Activated naive CD4-positive, alpha-beta T cell treated with anti-CD3 and anti-CD28 coated beads, Interleukin-2, amount 10 ng/mL, durations not matched to agents 7 days and 5 days (primary cell): ENCODE results near the gene THUMPD2.
"Not testable (repeated sequence)": the region's sequence is repeated elsewhere in the genome, so short reads cannot be mapped to it uniquely, and the experiment has no call there.

Experiments
- CTCF ChIA-PET: fragments of 350-600 bp; sonication (Branson Sonifier 250); formaldehyde crosslinking; loops from one replicate; lab custom pipeline; 2021; ENCODE audit warnings: antibody characterized with exemption; lab: Charles Lee
- DNase-seq: peaks from one replicate; pipeline ENCODE4 v3.0.0-alpha.2; 2020
- H3K27ac Mint-ChIP-seq: one replicate; pipeline ENCODE4 v1.8.0; 2021; ENCODE audit warnings: mild to moderate bottlenecking, moderate library complexity, mixed read lengths
- H3K27me3 Mint-ChIP-seq: one replicate; pipeline ENCODE4 v1.8.0; 2021; ENCODE audit warnings: mild to moderate bottlenecking, mixed read lengths
- H3K36me3 Mint-ChIP-seq: one replicate; pipeline ENCODE4 v1.8.0; 2021; ENCODE audit warnings: mixed read lengths
- H3K4me1 Mint-ChIP-seq: one replicate; pipeline ENCODE4 v1.8.0; 2021; ENCODE audit warnings: mixed read lengths
- H3K4me3 Mint-ChIP-seq: one replicate; pipeline ENCODE4 v1.8.0; 2021; ENCODE audit warnings: mild to moderate bottlenecking, moderate library complexity, mixed read lengths
- H3K9me3 Mint-ChIP-seq: one replicate; pipeline ENCODE4 v1.8.0; 2021; ENCODE audit warnings: mixed read lengths

THUMPD2 gene

DNA sequence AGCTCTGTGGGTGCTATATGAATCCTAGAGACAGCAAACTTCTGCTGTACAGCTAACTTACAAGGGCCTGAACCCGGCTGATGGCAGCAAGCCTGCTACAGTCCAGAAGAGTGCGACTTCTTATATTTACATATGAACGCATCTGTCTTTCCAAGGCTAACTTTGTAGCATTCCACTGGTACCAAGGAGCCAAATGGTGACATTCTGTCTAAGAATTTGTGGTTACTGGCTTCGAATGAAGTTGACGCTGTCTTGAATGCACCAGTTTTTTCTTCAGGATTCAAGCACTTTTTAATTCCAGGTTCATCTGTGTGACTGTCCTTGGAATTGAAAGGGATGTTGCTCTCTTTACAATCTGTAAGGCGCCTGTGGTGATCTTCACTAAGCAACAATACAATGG is 42.4 kb downstream of the THUMPD2 start:
- no peak overlapping the region for H3K27ac Mint-ChIP-seq
- DNase-seq, result no peak
- H3K27me3 Mint-ChIP-seq, result no peaks in the 10 kb centered on the region
- H3K4me1 Mint-ChIP-seq, result no peaks in the 10 kb centered on the region
- H3K4me3 Mint-ChIP-seq, result no peak overlapping the region
- H3K36me3 Mint-ChIP-seq, result peaks cover 50% of the 10 kb centered on the region
- H3K9me3 Mint-ChIP-seq, result no peaks in the 10 kb centered on the region
- CTCF ChIA-PET, result no interaction called here

DNA sequence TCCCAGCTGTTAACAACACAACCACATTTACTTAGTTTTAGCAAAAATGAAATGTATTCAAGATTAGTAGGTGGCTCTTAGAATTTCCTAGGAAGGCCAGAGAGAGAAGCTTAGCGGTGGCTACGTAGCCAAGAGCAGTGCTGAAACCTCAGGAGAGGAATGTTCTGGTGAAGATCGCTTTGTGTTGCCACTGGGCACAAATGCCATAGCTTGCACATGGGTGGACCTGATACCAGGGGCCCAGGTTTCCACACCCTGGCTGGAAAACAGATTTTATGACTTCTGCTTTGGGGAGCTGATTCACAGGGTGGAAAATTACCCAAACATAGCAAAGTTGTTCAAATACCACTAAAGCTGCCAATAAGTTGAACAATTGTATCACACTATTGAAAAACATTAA is 43.4 kb downstream of the THUMPD2 start:
- CTCF ChIA-PET, result no interaction called here
- peaks cover 46% of the 10 kb centered on the region for H3K36me3 Mint-ChIP-seq
- H3K27me3 Mint-ChIP-seq, result no peaks in the 10 kb centered on the region
- no peak overlapping the region for H3K27ac Mint-ChIP-seq
- H3K4me3 Mint-ChIP-seq, result no peak overlapping the region
- no peak for DNase-seq
- no peaks in the 10 kb centered on the region for H3K4me1 Mint-ChIP-seq
- H3K9me3 Mint-ChIP-seq, result no peaks in the 10 kb centered on the region

DNA sequence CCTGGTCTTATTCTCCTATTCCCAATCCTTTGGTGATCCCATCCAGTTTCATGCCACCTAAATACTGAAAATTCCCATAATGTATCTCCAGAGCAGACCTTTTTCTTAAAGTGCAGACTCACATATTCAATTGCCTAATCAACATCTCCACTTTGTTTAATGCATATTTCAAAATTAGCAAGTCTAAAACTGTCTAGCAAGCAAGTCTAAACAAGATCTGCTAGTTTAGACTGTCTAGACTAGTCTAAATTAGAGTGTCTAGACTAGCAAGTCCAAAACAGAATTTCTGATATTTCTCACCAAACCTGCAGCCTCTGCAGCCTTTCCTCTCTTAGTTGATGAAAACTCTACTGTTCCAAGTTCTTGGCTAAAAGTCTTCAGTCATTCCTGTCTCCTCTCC is 44.6 kb downstream of the THUMPD2 start:
- no peak overlapping the region for H3K4me3 Mint-ChIP-seq
- H3K36me3 Mint-ChIP-seq, result peaks cover 43% of the 10 kb centered on the region
- H3K4me1 Mint-ChIP-seq, result no peaks in the 10 kb centered on the region
- H3K27ac Mint-ChIP-seq, result no peak overlapping the region
- no peaks in the 10 kb centered on the region for H3K27me3 Mint-ChIP-seq
- CTCF ChIA-PET, result interaction anchor here (0.7 kb wide), 1 partner anchor 336 kb away, joined by 3 read pairs; no protein-coding TSS in a partner anchor
- no peaks in the 10 kb centered on the region for H3K9me3 Mint-ChIP-seq
- DNase-seq, result no peak

DNA sequence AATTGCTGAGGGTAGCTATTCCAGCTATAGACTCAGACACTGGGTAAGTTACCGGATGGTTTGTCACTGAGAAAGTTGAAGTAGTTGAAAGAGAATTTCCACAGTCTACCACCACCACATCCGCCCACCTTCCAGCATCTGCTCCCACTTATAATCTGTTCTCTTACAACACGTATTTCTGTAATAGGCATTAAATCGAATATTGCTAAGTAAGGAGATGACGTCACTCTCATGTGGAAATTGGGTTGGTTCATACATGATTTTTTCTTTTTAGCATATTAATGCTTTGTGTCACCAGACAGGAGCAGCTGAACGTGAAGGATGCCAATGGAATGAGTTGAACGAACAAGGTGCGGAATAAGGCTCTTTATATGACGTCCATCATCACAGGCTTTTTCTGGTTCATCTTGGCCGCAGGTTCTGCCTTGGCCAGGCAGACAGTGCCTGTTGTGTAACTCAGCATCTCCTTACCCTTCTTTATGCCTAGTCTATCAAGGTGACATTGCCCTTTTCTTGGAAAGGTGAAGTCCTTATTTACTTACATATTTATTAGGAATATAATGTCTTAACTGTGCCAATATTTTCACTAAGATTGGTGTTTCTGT is 45.9 kb downstream of the THUMPD2 start:
- no peaks in the 10 kb centered on the region for H3K9me3 Mint-ChIP-seq
- no peak for DNase-seq
- peaks cover 37% of the 10 kb centered on the region for H3K36me3 Mint-ChIP-seq
- CTCF ChIA-PET, result interaction anchor here (0.6 to 1.6 kb wide), 4 partner anchors 11 to 786 kb away, joined by 3 to 4 read pairs (median 4); no protein-coding TSS in a partner anchor
- no peak overlapping the region for H3K4me3 Mint-ChIP-seq
- H3K4me1 Mint-ChIP-seq, result peaks cover 5% of the 10 kb centered on the region
- H3K27me3 Mint-ChIP-seq, result no peaks in the 10 kb centered on the region
- H3K27ac Mint-ChIP-seq, result no peak overlapping the region

DNA sequence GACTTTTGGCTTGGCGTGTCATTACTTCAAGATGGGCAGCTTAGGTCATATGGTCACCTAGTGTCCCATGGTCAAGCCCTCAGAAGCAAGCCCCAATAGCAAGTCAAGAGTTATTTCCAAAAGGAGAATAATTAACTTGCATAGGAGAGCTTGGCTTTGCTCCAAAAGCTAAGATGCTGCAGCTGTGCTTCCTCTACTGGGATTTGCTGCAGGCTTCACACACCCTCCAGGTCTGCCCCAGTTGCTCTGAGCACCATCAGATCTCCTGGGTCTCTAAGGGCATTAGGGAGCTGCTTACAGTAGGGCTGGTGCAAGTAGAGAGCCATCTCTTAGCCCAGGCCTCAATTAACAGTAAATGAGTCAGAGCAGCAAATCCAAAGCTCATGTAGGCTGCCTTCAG is 46.6 kb downstream of the THUMPD2 start:
- H3K9me3 Mint-ChIP-seq, result no peaks in the 10 kb centered on the region
- CTCF ChIA-PET, result interaction anchor here (0.6 to 1.6 kb wide), 3 partner anchors 18 to 785 kb away, joined by 3 to 4 read pairs (median 4); no protein-coding TSS in a partner anchor
- no peak for DNase-seq
- no peak overlapping the region for H3K4me3 Mint-ChIP-seq
- H3K27ac Mint-ChIP-seq, result no peak overlapping the region
- H3K4me1 Mint-ChIP-seq, result peaks cover 8% of the 10 kb centered on the region
- peaks cover 31% of the 10 kb centered on the region for H3K36me3 Mint-ChIP-seq
- H3K27me3 Mint-ChIP-seq, result no peaks in the 10 kb centered on the region

DNA sequence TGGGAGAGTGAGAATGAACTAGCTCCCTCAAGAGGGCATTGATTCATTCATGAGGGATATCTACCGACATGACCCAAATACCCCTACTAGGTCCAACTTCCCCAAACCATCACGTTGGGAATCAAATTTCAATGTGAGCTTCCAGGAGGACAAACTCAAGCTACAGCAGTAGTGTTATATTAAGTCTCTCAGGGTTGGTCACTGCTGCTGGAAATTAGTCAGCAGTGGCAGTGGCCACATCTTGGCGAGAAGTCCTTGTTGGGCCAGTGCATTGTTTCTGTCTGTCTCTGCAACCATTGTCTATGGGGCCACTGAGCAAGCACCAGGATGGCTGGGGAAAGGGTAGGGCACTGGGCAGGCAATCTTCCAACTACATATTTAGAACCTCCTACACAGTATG is 47.5 kb downstream of the THUMPD2 start:
- CTCF ChIA-PET, result interaction anchor here (0.5 to 3.7 kb wide), 10 partner anchors 9 to 894 kb away, joined by 3 to 46 read pairs (median 6); no protein-coding TSS in a partner anchor
- H3K36me3 Mint-ChIP-seq, result peaks cover 27% of the 10 kb centered on the region
- H3K27me3 Mint-ChIP-seq, result peaks cover 4% of the 10 kb centered on the region

DNA sequence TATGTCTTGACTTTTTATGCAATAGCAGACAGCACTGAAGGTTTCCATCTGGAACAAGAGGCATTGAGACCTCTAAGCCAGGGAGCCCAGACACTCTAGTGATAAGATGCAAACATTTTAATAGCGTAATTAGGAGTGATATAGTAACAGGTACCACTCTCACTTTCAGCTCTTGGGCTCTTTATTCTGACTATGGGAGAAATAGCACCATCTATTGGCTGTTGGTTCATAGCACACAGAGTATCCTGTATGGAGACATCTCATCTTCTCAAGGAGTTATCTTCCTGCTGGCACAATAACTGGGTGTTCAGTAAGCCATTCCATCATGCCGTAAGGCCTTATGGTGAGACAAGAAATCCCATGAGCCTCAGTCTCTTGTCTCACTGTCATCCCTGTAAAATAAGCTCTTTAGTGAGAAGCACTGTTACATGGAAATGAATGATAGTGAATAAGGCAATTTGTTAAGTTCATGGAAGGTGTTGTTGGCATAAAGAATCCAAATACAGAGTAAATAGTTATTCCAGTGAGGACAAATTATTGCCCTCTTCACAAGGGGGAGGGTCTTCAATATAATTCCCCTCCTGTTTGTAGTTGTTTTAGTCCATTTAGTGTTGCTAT is 48.3 kb downstream of the THUMPD2 start:
- Mint-ChIP-seq H3K27ac (no peak overlapping the region), H3K27me3 (peaks cover 8% of the 10 kb centered on the region), H3K4me3 (no peak overlapping the region), H3K36me3 (peaks cover 25% of the 10 kb centered on the region), H3K9me3 (no peaks in the 10 kb centered on the region), H3K4me1 (peaks cover 8% of the 10 kb centered on the region)
- CTCF ChIA-PET, result interaction anchor here (0.5 to 3.7 kb wide), 17 partner anchors 8 to 1686 kb away, joined by 3 to 46 read pairs (median 6); no protein-coding TSS in a partner anchor
- no peak for DNase-seq

More for the DNA sequence above, 47.5 kb downstream of the THUMPD2 start:
- no peak for DNase-seq
- Mint-ChIP-seq H3K4me1 (peaks cover 8% of the 10 kb centered on the region), H3K9me3 (no peaks in the 10 kb centered on the region), H3K4me3 (no peak overlapping the region), H3K27ac (no peak overlapping the region)

DNA sequence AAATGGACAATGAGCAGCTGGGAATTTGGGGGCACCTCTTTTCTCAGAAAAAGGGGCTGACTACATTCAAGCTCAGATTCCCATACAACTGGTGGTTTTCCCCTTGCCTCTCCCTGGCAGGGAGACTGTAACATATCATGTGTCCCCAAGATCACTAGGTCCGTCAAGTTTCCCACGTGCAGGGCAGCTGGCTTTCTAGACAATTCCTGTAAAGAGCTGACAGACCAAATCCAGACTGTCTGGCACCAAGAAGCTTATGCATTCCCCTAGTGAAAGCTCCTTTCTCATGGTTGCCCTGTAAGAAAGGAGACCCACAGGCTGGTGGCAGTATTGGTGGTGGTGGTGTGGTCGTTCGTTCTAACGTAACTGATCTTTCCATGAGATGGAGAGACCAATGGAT is 48.8 kb downstream of the THUMPD2 start:
- DNase-seq, result no peak
- peaks cover 20% of the 10 kb centered on the region for H3K36me3 Mint-ChIP-seq
- H3K4me1 Mint-ChIP-seq, result peaks cover 8% of the 10 kb centered on the region
- H3K27ac Mint-ChIP-seq, result no peak overlapping the region
- H3K4me3 Mint-ChIP-seq, result no peak overlapping the region
- CTCF ChIA-PET, result interaction anchor here (0.6 to 3.7 kb wide), 18 partner anchors 8 to 783 kb away, joined by 3 to 46 read pairs (median 6); no protein-coding TSS in a partner anchor
- peaks cover 10% of the 10 kb centered on the region for H3K27me3 Mint-ChIP-seq
- H3K9me3 Mint-ChIP-seq, result no peaks in the 10 kb centered on the region

DNA sequence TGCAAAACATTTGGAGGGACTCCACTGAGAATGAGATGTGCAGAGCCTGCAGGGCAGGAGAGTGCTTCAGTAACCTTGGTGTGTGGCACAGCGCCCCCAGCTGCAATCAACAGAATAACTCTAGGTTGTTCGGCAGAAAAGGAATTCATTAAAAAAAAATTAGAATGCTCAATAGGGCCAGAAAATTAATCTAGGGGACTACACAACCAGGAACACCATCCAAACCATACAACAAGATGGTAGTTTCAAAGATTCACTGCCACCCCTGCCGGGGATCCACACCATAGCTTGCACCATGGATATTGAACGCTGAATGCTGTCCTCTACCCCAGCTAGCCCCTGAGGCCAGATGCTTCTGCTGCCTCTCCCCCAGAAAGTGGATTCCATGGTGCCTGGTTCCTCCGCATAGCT is 50.1 kb downstream of the THUMPD2 start:
- no peak overlapping the region for H3K4me3 Mint-ChIP-seq
- no peak overlapping the region for H3K27ac Mint-ChIP-seq
- CTCF ChIA-PET, result interaction anchor here (0.7 to 3.7 kb wide), 10 partner anchors 9 to 781 kb away, joined by 3 to 46 read pairs (median 8); no protein-coding TSS in a partner anchor
- peaks cover 11% of the 10 kb centered on the region for H3K27me3 Mint-ChIP-seq
- peaks cover 9% of the 10 kb centered on the region for H3K36me3 Mint-ChIP-seq
- H3K4me1 Mint-ChIP-seq, result peaks cover 8% of the 10 kb centered on the region
- peak; percentile 51 for DNase-seq
- H3K9me3 Mint-ChIP-seq, result no peaks in the 10 kb centered on the region

DNA sequence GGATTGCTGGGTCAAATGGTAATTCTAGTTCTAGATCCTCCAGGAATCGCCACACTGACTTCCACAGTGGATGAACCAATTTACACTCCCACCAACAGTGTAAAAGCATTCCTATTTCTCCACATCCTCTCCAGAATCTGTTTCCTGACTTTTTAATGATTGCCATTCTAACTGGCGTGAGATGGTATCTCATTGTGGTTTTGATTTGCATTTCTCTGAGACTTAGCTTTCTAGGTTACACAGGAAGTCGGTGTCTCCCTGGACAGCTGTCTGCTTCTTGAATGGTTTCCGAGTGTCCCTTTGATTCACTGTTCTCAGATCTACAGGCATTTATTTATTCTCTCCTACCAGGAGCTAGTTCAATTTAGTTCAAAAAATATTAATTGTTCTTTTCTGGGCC is 51.0 kb downstream of the THUMPD2 start:
- H3K4me1 Mint-ChIP-seq, H3K27ac Mint-ChIP-seq, H3K9me3 Mint-ChIP-seq, DNase-seq, H3K4me3 Mint-ChIP-seq, H3K36me3 Mint-ChIP-seq: not testable (repeated sequence)
- CTCF ChIA-PET, result interaction anchor here (0.9 to 3.7 kb wide), 2 partner anchors 14 to 350 kb away, joined by 4 to 13 read pairs; no protein-coding TSS in a partner anchor
- peaks cover 11% of the 10 kb centered on the region for H3K27me3 Mint-ChIP-seq

DNA sequence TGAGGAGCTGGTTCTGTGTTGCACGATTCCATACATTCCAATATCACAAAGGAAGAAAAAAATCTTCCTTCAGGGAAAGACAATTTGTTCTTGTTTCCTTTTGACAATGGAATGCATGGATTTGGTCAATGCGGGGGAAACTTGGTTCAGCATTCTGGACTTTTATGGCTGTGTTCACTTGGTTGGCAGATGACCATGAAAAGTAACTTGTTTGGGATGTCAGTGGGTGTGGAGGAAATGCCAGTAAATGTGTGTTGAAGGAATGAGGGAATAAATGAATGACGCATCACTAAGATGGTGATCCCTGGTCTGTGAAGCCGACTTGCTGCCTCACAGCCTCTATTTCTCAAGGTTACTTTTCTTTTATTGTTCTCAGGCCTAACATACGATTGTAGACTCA is 53.7 kb downstream of the THUMPD2 start:
- DNase-seq, result no peak

DNA sequence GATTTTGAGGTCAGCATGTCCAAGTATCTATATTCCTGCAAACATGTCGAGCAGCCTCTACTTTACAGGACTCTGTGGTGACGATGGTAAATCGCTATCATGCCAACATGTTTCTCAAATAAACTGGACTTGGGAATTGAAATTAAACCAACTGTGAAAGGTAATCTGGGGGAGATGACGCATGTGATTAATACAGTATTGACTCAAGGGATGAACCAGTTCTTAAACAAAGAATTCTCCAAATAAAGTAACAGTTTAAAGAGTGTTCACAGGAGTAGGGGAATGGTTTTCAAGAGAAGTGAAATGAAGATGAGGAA is 54.3 kb downstream of the THUMPD2 start:
- Mint-ChIP-seq H3K27ac (no peak overlapping the region), H3K27me3 (peaks cover 20% of the 10 kb centered on the region), H3K9me3 (no peaks in the 10 kb centered on the region), H3K4me3 (no peak overlapping the region), H3K4me1 (peaks cover 8% of the 10 kb centered on the region), H3K36me3 (no peaks in the 10 kb centered on the region)
- DNase-seq, result no peak
- CTCF ChIA-PET, result no interaction called here

More for the DNA sequence above, 53.7 kb downstream of the THUMPD2 start:
- CTCF ChIA-PET, result no interaction called here
- Mint-ChIP-seq H3K27ac (no peak overlapping the region), H3K4me3 (no peak overlapping the region), H3K27me3 (peaks cover 20% of the 10 kb centered on the region), H3K36me3 (no peaks in the 10 kb centered on the region), H3K4me1 (peaks cover 8% of the 10 kb centered on the region), H3K9me3 (no peaks in the 10 kb centered on the region)

DNA sequence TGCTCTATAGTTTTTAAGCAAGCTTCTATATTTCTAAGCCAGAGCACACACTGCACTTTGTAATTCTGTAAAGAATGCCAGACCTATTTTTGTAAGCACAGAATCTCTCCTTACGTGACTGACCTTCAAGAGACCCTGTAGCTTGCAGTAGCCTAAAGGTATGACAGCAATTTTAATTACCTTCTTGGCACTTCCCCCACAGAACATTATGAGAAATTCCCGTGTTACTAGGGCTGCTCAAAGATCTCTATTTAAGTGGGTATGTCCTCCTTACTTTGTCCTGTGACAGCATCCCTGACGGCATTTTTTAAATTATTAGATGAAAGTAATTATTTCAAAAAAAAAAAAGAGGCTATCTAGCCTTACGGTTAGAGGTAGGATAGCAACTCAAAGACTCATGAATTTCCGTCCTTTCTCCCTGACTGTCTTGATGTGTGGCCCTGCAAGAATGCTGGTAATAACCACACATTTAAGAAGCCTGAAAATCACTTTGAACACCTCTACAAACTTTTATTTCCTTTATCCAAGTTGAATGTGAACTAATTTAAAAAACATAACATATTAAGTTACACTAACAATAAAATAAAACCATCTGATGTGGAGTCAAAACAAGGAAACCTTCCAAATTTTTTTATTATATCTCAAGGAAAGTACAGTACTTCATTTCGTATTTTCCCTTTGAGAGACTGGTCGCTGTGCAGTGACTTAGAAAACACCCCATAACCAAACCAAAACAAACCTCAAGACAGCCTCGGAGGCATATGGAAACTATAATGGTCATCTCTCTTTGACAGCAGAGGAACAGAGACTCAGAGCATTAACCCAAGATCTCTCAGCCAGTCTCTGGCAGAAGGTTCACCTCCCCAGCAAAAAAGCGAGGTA is 54.9 kb downstream of the THUMPD2 start:
- no peaks in the 10 kb centered on the region for H3K9me3 Mint-ChIP-seq
- no peaks in the 10 kb centered on the region for H3K36me3 Mint-ChIP-seq
- peaks cover 23% of the 10 kb centered on the region for H3K27me3 Mint-ChIP-seq
- CTCF ChIA-PET, result no interaction called here
- peaks cover 8% of the 10 kb centered on the region for H3K4me1 Mint-ChIP-seq
- no peak overlapping the region for H3K27ac Mint-ChIP-seq
- DNase-seq, result no peak
- no peak overlapping the region for H3K4me3 Mint-ChIP-seq

DNA sequence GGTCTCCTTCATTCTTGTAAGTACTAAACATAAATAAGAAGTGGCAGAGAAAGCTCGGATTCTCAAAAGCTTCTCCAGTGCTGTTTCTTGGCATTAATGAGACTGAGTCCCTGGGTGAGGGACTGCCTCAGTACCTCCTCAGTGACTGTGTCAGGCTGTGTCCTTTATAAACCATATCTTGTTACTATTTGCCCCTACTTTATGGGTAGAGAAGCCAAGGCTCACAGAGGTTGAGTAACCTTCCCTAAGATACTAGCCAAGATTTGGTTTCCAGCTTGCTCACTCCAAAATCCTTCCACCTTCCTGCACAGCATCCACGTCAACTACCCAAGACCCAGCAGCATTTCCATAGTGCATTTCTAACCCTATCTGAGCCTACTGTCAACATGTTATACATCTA is 55.6 kb downstream of the THUMPD2 start:
- no peaks in the 10 kb centered on the region for H3K9me3 Mint-ChIP-seq
- no peak for DNase-seq
- H3K36me3 Mint-ChIP-seq, result no peaks in the 10 kb centered on the region
- CTCF ChIA-PET, result no interaction called here
- peaks cover 27% of the 10 kb centered on the region for H3K27me3 Mint-ChIP-seq
- no peak overlapping the region for H3K4me3 Mint-ChIP-seq
- peaks cover 4% of the 10 kb centered on the region for H3K4me1 Mint-ChIP-seq
- no peak overlapping the region for H3K27ac Mint-ChIP-seq
